ENCODE results near the gene TNFAIP3.

- TF ChIP-seq CBX8 (IDR thresholded peaks at IDR 0.05; ENCODE audit: borderline replicate concordance, low read depth, low read length) (no peak), POLR2A (IDR thresholded peaks at IDR 0.05; ENCODE audit: control extremely low read depth in 1 of 2, low read depth in 2 of 2, low read length in 2 of 2) (no peak), USF2 (IDR thresholded peaks at IDR 0.05; ENCODE audit: low read length) (no peak), TEAD4 (IDR thresholded peaks at IDR 0.05; ENCODE audit: low read depth, low read length) (no peak), CTCF (IDR thresholded peaks at IDR 0.05; ENCODE audit: control extremely low read depth in 1 of 3, insufficient read depth in 1 of 3, low read depth in 1 of 3, low read length in 3 of 3) (no peak), SIN3A (conservative IDR thresholded peaks at IDR 0.05 in 1 of 2, IDR thresholded peaks at IDR 0.05 in 1 of 2; ENCODE audit: low read depth in 1 of 2, low read length in 2 of 2) (no peak), CHD1 (IDR thresholded peaks at IDR 0.05; ENCODE audit: low read depth, low read length) (no peak), MAFK (IDR thresholded peaks at IDR 0.05; ENCODE audit: low read depth, low read length) (no peak), ATF3 (IDR thresholded peaks at IDR 0.05; ENCODE audit: insufficient read depth, low read depth, low read length) (no peak), BACH1 (IDR thresholded peaks at IDR 0.05; ENCODE audit: low read length) (no peak), POLR2AphosphoS5 (IDR thresholded peaks at IDR 0.05; ENCODE audit: low read depth, low read length) (no peak), TCF12 (IDR thresholded peaks at IDR 0.05; ENCODE audit: low read depth, low read length) (no peak), EP300 (IDR thresholded peaks at IDR 0.05; ENCODE audit: borderline replicate concordance in 1 of 2, low read depth in 2 of 2, low read length in 2 of 2) (no peak)
Measured at GRCh38 chr6:137912813-137913212, 45.8 kb downstream of the TNFAIP3 start.
